H54 (cell line): ENCODE measurements around the gene AP2A2.

Experiments used
- DNase-seq: peaks from one replicate; pipeline ENCODE4 v3.0.0; 2011; ENCODE audit warnings: low spot score, mixed read lengths; ENCODE audit not compliant: insufficient read length
- FAIRE-seq: peaks from 3 replicates; lab custom pipeline; 2011; peaks lifted over from hg19 to GRCh38; lab: Jason Lieb, UNC
- POLR2A ChIP-seq: IDR thresholded peaks from 2 replicates; pipeline ENCODE4 v1.6.1; 2011; ENCODE audit warnings: low read depth, mild to moderate bottlenecking, low read length

AP2A2 gene

DNA sequence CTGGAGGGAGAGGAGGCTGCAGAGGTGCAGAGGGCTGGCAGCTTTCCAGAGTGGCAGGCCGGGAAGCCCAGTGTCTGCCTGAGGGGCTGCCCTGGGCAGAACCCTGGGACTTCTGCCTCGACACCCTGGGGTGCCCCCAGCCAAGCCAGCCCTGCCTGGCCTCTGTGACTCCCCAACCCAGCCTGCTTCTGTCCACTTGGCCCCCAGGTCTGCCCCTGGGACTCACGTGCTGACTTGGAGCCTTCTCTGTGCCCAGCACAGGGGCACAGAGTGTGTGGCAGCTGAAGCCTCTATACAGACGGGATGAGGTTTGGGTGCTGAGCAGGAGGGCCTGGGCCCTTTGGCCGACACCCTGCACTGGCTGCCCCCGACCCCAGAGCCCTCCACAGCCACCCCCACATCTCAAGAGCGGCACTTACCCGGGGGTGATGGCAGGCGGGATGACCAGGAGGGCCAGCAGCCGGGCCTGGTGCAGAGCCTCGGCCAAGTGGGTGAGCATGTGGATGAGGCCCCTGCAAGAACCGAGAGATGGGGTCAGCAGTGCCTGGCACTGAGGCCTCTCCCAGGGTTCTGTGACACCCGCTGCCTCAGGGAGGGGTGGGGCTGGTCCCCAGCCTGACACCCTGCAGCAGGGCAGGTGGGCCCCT, 32.5 kb upstream of the AP2A2 start:
- FAIRE-seq = no peak
- no peak for TF ChIP-seq POLR2A
- DNase-seq = no peak

DNA sequence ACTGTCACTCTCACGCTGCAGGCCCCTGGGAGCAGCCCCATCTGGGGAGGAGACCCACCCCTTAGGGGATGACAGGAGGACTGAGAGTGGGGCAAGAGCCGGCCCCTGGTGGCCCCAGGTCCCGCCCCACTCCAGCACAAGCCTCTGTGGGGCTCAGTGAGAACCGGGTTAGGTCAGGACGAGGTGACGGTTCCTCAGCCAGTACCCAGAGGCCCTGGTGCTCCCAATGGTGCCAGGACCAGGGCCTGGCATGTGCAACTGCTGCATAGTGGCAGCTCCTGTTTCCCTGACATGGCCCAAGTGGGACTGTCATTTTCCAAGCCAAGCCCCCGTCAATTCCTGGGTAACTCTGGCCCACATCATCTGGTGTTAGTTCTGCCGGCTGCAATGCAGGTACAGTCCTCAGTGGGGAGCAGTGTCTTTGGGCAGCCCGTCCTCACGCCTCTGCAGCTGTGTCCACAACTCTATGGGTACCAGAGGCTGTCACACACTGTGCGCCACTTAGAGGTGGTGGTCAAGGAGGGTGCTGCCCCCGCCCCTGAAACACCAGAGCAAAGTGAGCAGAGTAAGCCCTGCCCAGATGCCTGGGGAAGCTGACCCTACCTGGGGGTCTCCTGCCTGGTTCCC, 31.0 kb upstream of the AP2A2 start:
- FAIRE-seq = no peak
- no peak for TF ChIP-seq POLR2A
- no peak for DNase-seq

DNA sequence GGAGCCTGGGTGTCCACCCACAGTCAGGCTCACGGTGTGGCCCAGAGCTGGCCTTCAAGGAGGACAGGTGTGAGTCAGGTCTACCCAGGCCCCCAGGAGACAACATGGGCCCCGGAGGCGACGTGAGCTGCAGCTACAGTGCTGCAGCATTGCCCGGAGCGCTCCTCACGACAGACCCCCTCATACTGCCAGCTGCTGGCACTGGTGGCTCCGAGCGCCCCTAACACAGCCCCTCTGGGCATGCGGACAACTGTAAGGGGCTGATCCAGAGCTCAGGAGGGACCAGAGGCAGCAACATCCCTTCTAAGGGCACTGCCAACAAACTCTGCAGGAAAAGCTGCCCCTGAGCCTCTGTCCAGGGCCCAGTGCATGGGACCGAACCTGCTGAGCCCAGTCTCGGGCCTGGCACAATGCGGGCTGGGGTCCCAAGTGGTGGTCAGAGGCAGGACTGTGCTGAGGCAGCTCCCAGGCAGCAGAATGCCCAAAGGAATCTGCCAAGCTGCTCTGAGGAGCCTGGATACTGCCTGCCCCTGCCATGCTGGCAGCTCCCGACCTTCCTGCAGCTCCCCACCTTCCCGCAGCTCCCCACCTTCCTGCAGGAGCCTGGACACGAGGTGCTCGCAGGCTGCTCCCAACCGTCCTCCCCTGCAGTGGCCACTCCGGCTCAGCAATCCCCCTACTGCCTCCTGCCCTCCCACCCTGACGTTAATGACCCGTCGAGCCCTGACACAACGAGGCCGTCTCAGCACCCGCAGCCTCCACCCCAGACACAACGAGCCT, 30.1 kb upstream of the AP2A2 start:
- FAIRE-seq (no peak), DNase-seq (no peak)
- TF ChIP-seq POLR2A = no peak

DNA sequence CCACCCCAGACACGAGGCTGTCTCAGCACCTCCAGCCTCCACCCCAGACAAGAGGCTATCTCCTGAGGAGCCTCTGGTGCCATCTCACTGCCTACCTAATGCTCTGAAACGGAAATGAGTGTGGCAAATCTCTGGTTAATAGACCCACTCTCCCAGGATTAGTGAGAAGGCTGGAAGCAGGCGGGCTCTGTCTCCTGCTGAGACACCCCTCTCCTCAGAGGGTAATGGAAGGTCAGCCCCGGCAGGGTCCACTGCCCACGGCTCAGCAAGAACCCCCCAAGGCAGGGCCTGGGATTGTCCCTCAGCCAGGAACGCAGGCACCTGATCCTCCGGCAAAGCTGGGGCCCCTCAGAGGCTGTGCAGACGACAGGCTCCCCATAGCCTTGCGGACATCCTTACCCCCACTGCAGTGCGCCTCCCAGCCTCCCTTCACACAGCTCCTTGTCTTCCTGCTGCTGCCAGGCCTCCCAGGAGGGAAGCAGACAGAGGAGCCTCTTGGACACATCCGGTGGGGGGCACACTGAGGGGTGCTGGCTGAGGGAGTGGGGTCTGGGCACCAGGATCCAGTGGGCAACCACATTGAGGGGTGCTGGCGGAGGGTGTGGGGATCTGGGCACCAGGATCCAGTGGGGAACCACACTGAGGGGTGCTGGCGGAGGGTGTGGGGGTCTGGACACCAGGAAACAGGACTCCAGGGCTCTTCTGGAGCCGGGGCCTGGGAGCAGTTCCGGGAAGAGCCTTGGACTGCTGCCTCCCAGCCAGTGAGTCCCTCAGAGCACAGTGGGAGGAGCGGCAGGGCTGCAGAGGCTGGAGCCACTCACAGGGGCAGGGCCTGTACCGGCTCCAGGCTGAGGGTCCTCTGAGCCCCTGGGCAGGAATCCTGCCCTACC, 28.2 kb upstream of the AP2A2 start:
- DNase-seq (no peak), FAIRE-seq (no peak)
- no peak for TF ChIP-seq POLR2A

DNA sequence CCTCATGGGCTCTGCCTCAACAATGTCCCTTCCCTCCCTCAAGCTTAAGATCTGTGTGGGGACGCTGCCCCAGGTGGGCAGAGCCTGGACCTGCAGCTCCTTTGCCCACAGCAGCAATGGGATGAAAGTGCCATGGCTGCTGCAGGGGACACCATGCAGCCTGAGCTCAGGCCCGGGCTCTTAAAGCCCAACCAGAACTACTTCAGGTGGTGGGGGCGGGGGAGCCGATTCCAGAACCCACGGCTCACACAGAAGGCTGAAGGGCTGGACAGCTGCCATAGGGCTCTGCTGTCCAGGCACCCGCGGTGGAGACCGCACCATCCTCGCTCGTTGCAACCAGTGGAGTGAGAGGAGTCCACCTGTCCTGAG, 27.5 kb upstream of the AP2A2 start:
- TF ChIP-seq POLR2A = no peak
- DNase-seq = peak; percentile 63
- FAIRE-seq = no peak

DNA sequence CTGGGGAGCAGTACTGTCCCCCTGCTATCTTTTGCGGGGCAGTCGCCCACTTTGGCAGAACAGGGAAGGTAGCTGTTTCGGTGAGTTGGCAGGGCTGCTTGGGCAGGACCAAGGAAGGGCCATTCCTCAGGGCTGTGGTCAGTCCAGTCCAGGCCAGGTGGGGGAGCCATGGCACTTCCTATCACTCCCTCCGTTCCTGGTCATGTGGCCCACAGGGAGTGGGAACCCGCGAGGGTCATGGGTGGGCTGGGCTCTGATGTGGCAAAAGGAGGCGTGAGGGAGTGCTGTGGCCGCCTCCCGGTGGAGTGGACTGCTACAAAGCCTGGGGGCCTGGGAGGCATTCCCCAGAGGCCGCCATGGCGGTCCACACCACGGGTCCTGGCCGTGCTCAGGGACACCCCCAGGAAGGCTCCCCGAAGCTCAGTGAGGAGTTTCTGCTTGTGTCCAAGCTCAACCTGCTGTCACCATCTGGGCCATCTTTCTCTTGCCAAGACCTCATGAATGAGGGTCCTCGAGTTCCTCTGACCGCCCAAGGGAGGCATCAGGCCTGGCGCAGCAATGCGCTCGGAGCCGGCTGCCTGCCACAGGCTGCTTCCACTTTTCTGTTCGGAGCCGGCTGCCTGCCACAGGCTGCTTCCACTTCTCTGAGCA, 27.0 kb upstream of the AP2A2 start:
- DNase-seq = peak; percentile 51
- TF ChIP-seq POLR2A = no peak

DNA sequence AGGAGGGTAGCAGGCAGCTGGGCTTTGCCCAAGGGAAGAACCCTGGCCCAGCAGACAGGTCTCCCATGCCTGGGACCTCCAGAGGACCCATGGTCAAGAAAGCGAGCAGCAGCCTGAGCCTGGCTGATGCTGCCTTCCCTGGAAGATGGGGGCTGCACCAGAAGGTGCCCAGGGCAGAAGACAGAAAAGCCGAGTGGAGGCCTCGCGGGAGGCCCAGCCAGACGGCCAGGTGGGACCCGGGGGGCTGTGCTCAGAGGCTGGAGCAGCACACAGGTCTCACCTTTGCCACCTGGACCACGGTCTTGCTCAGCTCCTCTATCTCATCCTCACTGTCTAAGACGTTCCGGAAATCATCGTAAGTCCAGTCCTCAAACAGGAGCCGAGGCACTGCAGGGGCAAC, 25.9 kb upstream of the AP2A2 start:
- TF ChIP-seq POLR2A = no peak
- no peak for FAIRE-seq

More for the DNA sequence above, 27.0 kb upstream of the AP2A2 start:
- no peak for FAIRE-seq

DNA sequence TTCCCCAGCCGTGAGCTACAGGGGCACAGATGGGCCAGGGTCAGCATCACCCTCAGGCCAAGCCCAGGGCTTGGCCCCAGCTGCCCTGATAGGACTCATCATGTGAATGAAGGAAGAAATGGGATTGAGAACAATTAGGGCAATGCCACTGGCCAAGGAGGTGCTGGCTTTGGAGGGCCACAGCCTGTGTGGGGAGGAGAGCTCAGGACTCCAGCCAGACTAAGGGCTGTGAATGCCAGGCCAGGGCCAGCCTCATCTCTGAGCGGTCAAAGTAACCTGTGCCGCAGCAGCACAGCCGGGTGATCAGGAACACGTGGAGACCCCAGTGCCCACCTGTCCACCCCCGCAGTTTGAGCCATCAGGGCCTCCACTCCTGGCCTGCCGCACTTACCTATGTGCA, 25.1 kb upstream of the AP2A2 start:
- no peak for FAIRE-seq
- no peak for TF ChIP-seq POLR2A
- no peak for DNase-seq

More for the DNA sequence above, 25.9 kb upstream of the AP2A2 start:
- DNase-seq = no peak

DNA sequence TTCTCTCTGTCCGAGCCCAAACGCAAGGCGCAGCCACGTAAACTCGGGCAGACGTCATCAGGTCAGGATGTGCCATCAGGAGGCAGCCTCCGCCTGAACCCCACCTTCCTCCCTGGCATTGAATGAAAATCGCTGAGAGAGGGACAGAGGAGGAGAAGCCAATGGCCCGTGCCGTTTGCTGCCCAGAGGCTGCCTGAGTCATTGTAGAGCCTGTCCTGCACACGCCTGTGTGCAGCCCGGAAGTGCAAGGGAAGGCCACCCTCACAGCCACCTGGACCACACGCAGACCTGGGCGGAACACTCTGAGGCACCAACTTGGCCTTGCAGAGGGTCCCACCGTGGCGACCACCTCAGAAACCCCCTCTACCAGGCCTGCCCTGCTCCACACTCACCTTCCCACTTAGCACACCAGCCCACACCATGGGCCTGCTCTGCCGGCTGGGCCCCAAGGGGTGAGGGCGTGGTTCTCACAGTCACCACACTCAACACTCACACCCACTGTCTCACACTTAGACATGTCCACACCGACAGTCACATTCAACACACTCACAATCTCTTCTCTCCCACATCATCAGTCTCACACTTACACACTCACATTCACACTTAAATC, 24.1 kb upstream of the AP2A2 start:
- TF ChIP-seq POLR2A = no peak
- DNase-seq (no peak), FAIRE-seq (no peak)

DNA sequence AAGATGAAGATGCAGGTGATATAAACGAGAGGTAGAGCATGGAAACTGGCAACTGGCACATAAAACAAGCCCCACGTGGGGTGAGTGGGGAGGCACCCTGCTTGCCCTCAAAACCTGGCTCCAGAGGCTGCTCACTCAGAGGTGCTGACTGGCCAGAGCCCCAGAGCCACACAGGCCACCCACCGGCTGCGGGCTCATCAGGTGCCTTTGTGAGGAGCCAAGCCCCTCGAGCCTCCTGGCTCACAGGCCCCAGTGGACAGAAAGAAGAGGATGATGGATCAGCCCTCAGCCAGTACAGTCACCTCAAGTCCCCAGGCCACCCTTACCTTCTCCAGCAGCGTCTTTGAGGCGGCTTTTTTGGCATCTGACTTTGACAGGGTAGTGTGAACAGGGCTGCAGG, 21.3 kb upstream of the AP2A2 start:
- no peak for DNase-seq
- no peak for FAIRE-seq
- no peak for TF ChIP-seq POLR2A

DNA sequence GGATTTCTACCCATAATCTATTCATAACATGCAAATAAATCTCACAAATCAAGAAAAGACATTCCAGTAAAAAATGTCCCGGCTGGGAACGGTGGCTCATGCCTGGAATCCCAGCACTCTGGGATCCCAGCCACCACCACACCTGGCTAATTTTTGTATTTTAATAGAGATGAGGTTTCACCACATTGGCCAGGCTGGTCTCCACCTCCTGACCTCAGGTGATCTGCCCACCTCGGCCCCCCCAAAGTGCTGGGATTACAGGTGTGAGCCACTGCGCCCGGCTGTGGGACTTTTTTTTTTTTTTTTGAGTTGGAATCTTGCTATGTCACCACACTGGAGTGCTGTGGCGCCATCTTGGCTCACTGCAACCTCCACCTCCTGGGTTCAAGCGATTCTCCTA, 19.7 kb upstream of the AP2A2 start:
- no peak for TF ChIP-seq POLR2A
- DNase-seq = no peak
- no peak for FAIRE-seq

DNA sequence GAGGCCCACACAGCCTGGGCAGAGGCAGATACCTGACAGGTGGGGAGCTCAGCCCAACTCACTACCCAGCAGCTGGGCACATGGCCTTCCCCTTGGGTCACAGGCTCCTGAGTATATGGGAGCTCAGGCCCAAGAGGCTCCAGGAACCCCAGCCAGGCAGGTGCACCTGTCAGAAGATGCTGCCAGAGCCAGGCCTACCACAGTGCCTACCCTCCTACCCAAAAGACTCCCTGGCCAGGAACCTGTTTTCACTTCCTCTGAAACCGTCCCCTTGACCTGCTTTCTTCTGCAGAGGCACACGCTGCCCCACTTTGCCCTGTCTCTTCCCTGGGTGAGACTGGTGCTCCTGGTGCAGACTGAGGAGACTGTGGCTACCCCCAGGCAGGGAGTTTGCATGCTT, 18.0 kb upstream of the AP2A2 start:
- FAIRE-seq (no peak), DNase-seq (no peak)
- no peak for TF ChIP-seq POLR2A

DNA sequence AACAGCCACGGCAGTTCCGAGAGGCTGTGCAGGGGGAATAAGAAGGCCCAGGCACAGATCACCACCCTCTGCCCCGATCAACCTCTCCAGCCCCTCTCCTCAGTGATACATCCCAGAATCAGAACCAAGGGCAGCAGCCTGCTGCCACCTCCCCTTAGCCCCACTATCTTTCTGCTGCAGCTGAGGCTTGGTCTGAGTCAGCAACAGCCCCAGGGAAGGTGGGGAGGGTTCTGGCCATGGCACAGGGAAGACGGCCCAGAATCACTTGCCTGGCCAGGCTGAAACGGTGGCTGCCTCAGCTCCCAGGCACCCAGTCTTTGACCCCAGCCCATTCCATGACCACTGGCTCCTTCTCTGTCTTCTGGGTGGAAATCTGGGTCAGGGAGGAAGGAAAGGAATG, 17.4 kb upstream of the AP2A2 start:
- FAIRE-seq (no peak), DNase-seq (no peak)
- no peak for TF ChIP-seq POLR2A

DNA sequence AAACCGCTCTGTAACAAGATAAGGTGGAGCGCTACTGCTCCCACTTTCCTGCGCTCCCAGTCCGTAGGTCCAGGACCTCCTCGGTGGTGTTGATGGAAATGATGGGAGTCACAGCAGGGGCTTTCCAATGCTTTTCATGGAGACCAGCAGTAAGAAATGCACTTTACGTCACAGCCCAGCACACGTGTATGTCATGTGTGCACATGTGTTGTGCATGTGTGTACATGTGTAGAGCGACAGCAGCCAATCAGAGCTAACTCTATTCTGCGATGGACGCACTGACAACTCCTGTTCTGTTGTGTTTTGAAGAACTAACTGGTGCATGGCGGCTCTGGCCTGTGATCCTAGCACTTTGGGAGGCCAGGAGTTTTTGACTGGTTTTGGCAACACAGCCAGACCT, 16.3 kb upstream of the AP2A2 start:
- TF ChIP-seq POLR2A = no peak
- DNase-seq = no peak
- FAIRE-seq = no peak
